Stimulated activated CD4-positive, alpha-beta T cell treated with anti-CD3 and anti-CD28 coated beads, Interleukin-12 subunit alpha, Interleukin-12 subunit beta, amount 100 ng/mL, for 4 hours (primary cell): ENCODE data around the gene LHFPL2.
"Not testable (repeated sequence)": the region's sequence is repeated elsewhere in the genome, so short reads cannot be mapped to it uniquely, and the experiment has no call there.

Source experiments
- DNase-seq: peaks from one replicate; pipeline ENCODE4 v3.0.0-alpha.2; 2020

The LHFPL2 gene

DNA sequence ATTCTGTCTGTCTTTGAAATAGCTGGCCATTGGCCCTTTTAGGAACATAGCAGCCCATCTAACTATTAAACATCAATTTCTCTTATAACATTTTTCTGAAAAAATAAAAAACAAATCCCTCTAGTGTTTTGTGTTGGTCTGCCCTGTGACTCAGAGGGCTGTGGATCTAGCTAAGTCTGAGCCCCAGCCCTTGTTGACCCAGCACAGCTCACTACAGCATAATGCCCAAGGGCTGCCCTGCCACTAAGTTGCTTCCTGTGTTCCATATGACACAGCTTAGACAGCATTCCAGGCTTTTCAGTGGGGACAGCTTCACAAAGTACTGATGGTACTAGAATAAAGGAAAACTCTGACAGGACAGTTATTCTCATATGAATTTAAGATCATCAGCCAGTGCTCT is 152.2 kb downstream of the LHFPL2 start:
- DNase-seq, result no peak

- DNase-seq, result no peak
These were observed 152.8 kb downstream of the LHFPL2 start for GRCh38 chr5:78495800-78496199.

GRCh38 chr5:78492650-78493049 is 155.9 kb downstream of the LHFPL2 start:
- DNase-seq, result no peak

- DNase-seq, result no peak
These were observed 156.3 kb downstream of the LHFPL2 start for GRCh38 chr5:78492224-78492623.

- DNase-seq, result no peak
These were observed 157.7 kb downstream of the LHFPL2 start for GRCh38 chr5:78490709-78491485.

DNA sequence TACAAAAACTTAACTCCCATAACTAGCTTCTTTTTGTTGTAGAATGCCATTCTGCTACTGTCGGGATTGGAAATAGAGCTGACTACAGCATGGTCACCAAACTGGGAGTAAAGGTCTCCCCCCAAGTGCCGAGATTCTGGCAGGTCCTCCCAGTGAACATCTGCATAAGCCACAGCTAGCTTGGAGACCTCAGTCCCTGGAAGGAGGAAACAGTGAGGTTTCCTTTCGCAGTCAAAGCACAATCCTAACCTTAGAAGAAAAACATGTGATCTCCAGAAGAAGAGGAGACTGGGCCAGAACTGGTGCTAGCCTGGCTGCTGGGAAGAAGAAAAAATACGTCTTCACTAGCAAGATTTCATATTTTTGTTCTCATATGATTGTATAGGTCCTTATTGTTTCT is 160.7 kb downstream of the LHFPL2 start:
- no peak for DNase-seq

GRCh38 chr5:78486218-78486617 is 162.4 kb downstream of the LHFPL2 start:
- no peak for DNase-seq

- no peak for DNase-seq
These were observed 164.6 kb downstream of the LHFPL2 start for GRCh38 chr5:78483809-78484521.

- DNase-seq, result no peak
These were observed 165.6 kb downstream of the LHFPL2 start for GRCh38 chr5:78482948-78483347.

- no peak for DNase-seq
These were observed 171.8 kb downstream of the LHFPL2 start for GRCh38 chr5:78476795-78477194.

DNA sequence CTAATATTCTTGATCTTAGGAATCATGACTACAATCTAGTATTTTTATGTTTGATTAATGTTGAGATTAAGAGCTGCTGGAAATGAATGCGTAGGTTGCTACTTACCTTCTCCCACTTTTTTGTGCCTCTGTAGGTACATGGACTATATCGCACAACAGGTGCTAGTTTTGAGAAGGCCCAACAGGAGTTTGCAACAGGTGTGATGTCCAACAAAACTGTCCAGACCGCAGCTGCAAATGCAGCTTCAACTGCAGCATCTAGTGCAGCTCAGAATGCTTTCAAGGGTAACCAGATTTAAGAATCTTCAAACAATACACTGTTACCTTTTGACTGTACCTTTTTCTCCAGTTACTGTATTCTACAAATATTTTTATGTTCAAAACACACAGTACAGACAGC is 173.2 kb downstream of the LHFPL2 start:
- DNase-seq, result no peak

DNA sequence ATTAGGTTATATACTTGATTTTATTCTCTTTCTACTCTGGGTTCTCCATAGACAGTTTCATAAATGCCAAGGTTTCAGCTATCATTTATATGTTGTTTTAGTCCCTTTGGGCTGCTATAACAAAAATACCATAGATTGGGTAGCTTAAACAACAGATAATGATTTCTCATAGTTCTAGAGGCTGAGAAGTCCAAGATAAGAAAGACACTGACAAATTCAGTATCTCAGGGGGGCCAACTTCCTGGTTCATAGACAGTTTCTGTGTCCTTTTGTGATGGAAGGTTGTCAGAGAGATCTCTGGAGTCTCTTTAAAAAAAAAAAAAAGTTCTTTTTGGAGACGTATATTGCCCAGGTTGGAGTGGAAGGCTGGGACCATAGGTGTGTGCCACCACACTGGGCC is 174.8 kb downstream of the LHFPL2 start:
- no peak for DNase-seq

DNA sequence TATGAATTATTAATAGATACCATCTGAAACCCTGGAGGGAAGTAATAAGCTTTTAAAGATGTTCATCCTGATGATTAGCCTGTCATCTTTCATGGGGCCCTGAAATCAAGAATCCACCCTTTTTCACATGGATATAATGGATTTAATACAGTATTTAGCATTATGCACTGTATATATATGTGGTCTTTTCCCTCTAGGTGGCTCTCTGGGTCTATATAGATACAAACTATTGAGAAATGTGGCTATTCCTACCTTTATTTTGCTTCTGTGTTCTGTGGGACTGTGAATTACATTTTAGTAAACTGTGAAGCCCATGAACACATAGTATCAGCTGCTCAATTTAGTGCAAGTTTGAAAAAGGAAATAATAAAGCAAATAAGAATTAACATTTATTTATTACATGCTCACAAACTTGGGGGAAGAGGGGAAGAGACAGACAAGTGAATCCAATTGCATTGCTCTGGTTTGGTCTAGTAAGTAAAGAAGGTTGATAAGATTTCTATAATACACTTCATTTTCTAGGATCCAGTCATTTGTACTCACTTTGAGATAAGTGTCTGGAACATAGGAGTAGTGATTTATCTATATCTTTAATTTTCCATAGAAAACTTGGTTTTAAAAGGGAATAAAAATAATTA is 176.0 kb downstream of the LHFPL2 start:
- no peak for DNase-seq

DNA sequence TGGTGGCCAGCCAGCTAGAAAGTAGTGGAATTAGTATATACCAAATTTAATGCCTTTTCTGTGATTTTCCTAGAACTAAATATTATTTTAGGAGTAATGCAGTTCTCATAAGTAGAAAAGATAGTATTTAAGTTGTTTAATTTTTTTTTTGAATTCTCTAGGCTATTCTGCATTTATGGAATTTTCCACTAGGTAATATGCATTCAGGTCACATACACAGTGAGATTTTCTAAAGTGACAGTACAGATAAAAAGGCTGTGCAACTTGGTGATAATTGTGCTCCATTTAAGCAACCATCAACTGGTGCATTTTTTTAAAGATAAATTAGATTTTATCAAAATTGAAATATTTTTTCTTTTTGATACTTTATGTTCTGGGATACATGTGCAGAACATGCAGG is 176.7 kb downstream of the LHFPL2 start:
- DNase-seq, result no peak

DNA sequence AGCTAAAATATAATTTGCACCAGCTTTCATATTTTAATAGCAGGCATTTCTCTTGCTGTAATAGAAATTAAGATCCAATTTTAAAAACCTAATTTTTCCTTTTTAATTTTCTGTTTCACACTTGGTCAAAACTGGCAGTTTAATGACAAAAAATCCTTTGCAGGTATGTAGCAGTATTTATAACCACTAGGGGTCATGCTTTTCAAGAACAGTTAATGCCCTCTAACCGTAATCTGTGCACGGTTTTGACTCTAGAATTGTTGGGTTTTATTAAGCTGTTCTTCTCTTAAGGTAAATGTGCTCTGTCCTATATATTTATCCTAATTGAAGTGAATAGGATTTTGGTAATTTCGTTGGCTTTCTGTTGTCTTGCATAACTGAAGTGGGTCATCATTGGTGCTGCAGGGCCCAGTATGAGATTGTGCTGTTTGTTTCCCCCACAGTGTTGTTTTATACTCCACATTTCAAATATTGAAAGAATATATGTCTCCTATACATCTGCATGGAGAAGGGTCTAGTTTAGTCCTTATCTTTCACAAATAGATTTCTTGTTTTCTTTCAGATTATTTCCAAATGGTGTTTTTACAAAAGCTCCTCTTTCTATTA is 180.7 kb downstream of the LHFPL2 start:
- no peak for DNase-seq

DNA sequence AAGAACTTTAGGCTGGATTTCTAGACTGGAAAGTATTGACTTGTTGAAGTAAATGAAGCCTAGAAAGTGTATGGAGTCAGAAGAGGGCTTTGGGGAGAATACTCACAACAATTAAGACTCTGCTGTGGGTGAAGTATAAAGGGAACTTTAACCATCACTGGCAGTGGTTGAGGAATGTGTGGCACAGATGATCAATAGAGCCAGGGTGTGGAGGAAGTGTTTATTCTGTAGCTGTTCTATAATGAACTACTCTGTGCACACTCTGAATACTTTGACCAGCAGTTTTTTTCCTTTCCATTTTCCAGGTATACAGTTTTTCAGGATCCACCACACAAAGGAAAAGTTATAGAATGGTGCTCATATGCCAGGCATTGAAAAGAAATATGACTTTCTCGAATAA is 181.4 kb downstream of the LHFPL2 start:
- no peak for DNase-seq

DNA sequence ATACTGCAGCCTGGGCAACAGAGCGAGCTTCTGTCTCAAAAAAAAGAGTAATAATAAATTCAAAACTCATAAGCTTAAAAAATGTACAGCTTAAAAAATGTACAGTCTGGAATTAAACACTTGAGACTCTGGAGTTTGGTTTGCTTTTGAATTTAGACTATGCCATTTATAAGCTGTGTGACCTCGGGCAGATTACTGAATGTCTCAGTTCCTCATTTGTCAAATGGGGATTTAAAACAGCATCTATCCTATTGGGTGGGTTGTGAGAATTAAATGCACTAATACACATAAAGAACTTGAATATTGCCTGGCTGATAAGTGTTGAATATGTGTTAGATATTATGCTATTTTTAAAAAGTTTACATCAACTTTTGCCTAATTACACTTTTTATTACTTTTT is 189.7 kb downstream of the LHFPL2 start:
- no peak for DNase-seq

- DNase-seq, result not testable (repeated sequence)
These were observed 191.1 kb downstream of the LHFPL2 start for GRCh38 chr5:78457507-78457906.

- DNase-seq, result no peak
These were observed 199.5 kb downstream of the LHFPL2 start for GRCh38 chr5:78449103-78449502.

DNA sequence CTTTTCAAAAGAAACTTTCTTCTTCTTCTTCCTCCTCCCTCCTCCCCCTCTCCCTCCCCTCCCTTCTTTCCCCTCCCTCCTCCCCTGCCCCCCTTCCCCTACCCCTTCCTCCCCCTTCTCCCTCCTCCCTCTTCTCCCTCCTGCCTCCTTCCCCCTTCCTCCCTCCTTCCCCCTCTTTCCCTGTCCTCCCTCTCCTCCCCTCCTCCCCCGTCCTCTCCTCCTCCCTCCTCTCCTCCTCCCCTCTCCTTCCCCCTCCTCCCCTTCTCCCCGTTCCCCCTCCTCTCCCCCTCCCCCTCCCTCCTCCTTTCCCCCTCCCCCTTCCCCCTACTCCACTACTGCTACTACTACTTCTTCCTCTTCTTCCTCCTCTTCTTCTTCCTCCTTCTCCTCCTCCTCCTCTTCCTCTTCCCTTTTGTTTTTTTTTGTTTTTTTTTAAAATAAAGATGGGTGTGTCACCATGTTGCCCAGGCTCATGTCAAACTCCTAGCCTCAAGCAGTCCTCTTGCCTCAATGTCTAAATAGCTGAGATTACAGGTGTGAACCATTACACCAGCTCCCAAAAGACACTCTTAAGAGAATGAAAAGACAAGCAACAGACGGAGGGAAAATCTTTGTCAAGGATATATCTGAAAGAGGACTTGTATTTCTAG is 200.7 kb downstream of the LHFPL2 start:
- DNase-seq, result no peak
